Muscle of leg (tissue), 11 donors: ENCODE data around the gene TANK. TPM values are rescaled to one million over a fixed set of nuclear protein-coding genes. Genes with fewer than 3 reads are reported as not detected.

Experiments used
- DNase-seq: peaks from one replicate; pipeline ENCODE4 v3.0.0; 2013
- H3K27ac ChIP-seq: one replicate; pipeline ENCODE4 v1.5.1; 2013; ENCODE audit warnings: mild to moderate bottlenecking, low read length, control low read depth
- H3K27me3 ChIP-seq: one replicate; pipeline ENCODE4 v1.6.1; 2013; ENCODE audit warnings: low read length; ENCODE audit not compliant: control insufficient read depth, insufficient read depth
- H3K36me3 ChIP-seq: one replicate; pipeline ENCODE4 v1.6.1; 2013; ENCODE audit warnings: low read length; ENCODE audit not compliant: control insufficient read depth, insufficient read depth
- H3K4me1 ChIP-seq: one replicate; pipeline ENCODE4 v1.6.1; 2013; ENCODE audit warnings: low read length; ENCODE audit not compliant: control insufficient read depth, insufficient read depth
- H3K4me3 ChIP-seq: one replicate; pipeline ENCODE4 v1.5.1; 2013; ENCODE audit warnings: low read length, control low read depth
- H3K9me3 ChIP-seq: replicated peaks from 2 replicates; pipeline ENCODE4 v1.6.1; 2013; ENCODE audit warnings: low read depth, low read length; ENCODE audit not compliant: control insufficient read depth
- WGBS: methylation state at CpG from one replicate; pipeline ENCODE4 v1.1.5; 2013; ENCODE audit warnings: missing lambda C conversion rate; ENCODE audit not compliant: insufficient coverage; 5-methylcytosine and 5-hydroxymethylcytosine counted together
- polyA plus RNA-seq, 8 donors: library from polyadenylated mRNA; unstranded; fragments of 120-200 nt; gene quantifications; one replicate each; pipeline versions ENCODE4 v1.2.1 to v1.2.3, GENCODE V29; 2013; ENCODE audit warnings: inconsistent platforms in 1 of 8, low replicate concordance in 1 of 8; ENCODE audit not compliant: insufficient read length in 8 of 8, insufficient read depth in 1 of 8
- total RNA-seq: library from RNA; stranded (reverse); fragments of 120-200 nt; gene quantifications from one replicate; pipeline ENCODE4 v1.2.4, GENCODE V29; 2013

Gene TANK
- total and polyA plus RNA-seq, 9 donors, result 22.9 to 33.5 (median 27.0) TPM

DNA sequence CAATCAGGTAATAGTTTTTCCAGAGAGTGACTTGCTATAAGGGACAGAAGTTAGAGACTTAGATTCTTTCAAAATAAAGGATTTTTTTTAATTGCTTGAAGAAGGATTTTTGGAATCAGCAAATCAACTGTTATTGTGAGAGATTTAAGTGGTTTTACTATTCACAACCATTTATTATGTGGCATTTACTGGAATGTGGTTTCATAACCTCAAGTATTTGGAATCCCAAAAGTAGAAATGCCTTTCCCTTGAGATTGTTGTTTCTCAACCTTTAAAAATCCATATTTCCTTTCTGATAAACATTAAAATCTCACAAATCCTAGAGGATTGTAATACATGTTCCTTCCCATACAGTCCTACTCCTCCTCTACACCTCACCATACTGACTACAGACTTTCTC, 5.0 kb downstream of the TANK start:
- H3K4me1 ChIP-seq, result no peaks in the 10 kb centered on the region
- no peaks in the 10 kb centered on the region for H3K9me3 ChIP-seq
- no peaks in the 10 kb centered on the region for H3K27me3 ChIP-seq
- DNase-seq, result no peak
- H3K4me3 ChIP-seq, result no peak overlapping the region
- H3K36me3 ChIP-seq, result peaks cover 6% of the 10 kb centered on the region
- no peak overlapping the region for H3K27ac ChIP-seq

DNA sequence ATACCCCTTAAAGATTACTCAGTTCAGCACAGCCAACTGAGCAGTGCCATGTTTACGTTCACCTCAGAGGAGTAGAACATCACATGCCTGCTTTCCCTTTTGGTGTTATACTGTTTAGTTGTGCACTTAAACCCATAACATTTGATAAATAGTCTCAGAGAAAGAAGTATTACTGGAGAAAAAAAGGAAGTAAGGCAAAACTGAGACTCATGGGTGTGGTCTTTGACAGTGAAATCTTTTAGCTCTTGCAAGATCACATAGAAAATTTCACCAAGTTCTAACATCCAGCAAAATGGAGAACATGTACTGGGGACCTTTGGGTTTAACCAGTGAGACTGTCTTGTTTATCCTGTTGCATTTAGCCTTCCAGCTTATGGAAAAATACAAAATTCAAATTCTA, 5.6 kb downstream of the TANK start:
- Histone ChIP-seq H3K36me3 (peaks cover 6% of the 10 kb centered on the region), H3K4me1 (no peaks in the 10 kb centered on the region), H3K9me3 (no peaks in the 10 kb centered on the region), H3K27me3 (no peaks in the 10 kb centered on the region), H3K27ac (no peak overlapping the region), H3K4me3 (no peak overlapping the region)
- no CpG with 5 or more reads among the region's 1 CpG for WGBS
- no peak for DNase-seq

DNA sequence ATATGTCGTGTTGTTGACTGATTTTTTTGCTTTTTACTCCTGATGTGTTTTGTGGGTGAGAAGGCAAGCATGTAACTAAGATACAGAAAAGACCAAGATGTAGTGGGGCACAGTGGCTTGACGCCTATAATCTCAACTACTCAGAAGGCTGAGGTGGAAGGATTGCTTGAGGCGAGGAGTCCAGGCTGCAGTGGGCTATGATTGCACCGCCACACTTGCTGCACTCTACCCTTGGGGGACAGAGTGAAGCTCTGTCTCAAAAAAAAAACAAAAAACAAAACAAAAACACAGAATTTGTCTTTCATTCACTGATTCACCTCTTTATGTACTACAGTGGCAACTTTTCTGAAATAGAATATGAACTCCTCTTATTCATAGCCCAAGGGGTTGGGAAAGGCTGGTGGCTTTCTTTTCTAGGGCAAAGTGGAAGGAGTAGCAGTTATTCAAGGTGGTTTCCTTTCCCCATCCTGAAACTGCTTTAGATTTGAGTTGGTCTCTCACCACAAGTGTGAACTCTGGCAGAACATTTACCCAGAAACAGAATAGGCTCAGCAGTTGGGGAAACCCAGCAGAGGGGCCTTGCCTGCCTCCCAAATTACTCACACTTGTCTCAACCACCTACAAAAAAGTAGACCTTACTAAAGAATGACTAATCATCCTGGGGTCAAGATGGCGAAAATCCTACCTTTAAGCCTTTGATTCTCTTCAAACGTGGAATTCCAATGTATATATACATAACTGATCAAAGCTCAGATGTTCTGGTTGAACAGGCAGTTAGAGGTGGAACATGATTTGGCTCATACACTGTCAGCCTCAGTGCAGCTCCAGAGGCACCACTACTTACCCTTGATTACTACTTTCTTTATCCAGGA, 6.5 kb downstream of the TANK start:
- 100% methylated on average over 1 of the region's 6 CpGs for WGBS
- Histone ChIP-seq H3K36me3 (peaks cover 6% of the 10 kb centered on the region), H3K27me3 (no peaks in the 10 kb centered on the region), H3K9me3 (no peaks in the 10 kb centered on the region), H3K4me1 (no peaks in the 10 kb centered on the region), H3K27ac (no peak overlapping the region), H3K4me3 (no peak overlapping the region)
- DNase-seq, result no peak

DNA sequence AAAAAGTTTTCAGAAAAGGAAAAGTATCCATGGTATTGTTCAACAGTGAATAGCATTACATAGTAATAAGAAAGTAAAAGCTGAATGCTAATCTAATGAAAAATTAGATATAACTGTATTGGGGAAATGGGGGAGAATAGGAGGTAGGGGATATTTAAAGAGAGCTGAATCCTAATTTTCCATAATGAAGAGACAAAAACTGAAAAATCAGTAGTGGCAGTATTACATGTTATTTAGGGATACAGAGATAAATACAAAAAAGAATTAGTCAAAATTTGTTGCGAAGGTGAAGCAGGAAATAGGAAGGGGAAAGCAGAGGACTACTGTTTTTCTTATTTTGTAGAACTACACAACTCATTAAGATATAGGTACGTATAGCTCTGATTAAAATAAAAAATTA, 9.1 kb downstream of the TANK start:
- Histone ChIP-seq H3K27ac (no peak overlapping the region), H3K4me1 (no peaks in the 10 kb centered on the region), H3K4me3 (no peak overlapping the region), H3K27me3 (no peaks in the 10 kb centered on the region), H3K36me3 (peaks cover 2% of the 10 kb centered on the region), H3K9me3 (no peaks in the 10 kb centered on the region)
- no CpG with 5 or more reads among the region's 2 CpGs for WGBS
- no peak for DNase-seq

- no CpG with 5 or more reads among the region's 6 CpGs for WGBS
- no peak for DNase-seq
- H3K36me3 ChIP-seq, result peaks cover 2% of the 10 kb centered on the region
- no peaks in the 10 kb centered on the region for H3K9me3 ChIP-seq
- H3K4me3 ChIP-seq, result no peak overlapping the region
- H3K27ac ChIP-seq, result no peak overlapping the region
- no peaks in the 10 kb centered on the region for H3K4me1 ChIP-seq
- H3K27me3 ChIP-seq, result no peaks in the 10 kb centered on the region
Observed at GRCh38 chr2:161170377-161170776, 10.1 kb downstream of the TANK start.

- H3K36me3 ChIP-seq, result no peaks in the 10 kb centered on the region
Observed at GRCh38 chr2:161170958-161171932, 11.0 kb downstream of the TANK start.

GRCh38 chr2:161172901-161173540, 12.8 kb downstream of the TANK start:
- Histone ChIP-seq H3K27ac (no peak overlapping the region), H3K27me3 (no peaks in the 10 kb centered on the region), H3K4me3 (no peak overlapping the region), H3K4me1 (no peaks in the 10 kb centered on the region), H3K9me3 (no peaks in the 10 kb centered on the region), H3K36me3 (no peaks in the 10 kb centered on the region)
- 100% methylated on average over 2 of the region's 4 CpGs for WGBS
- no peak for DNase-seq

More at GRCh38 chr2:161170958-161171932, 11.0 kb downstream of the TANK start:
- WGBS, result no CpG with 5 or more reads among the region's 4 CpGs
- Histone ChIP-seq H3K4me3 (no peak overlapping the region), H3K27me3 (no peaks in the 10 kb centered on the region), H3K4me1 (no peaks in the 10 kb centered on the region), H3K9me3 (no peaks in the 10 kb centered on the region), H3K27ac (no peak overlapping the region)
- no peak for DNase-seq

DNA sequence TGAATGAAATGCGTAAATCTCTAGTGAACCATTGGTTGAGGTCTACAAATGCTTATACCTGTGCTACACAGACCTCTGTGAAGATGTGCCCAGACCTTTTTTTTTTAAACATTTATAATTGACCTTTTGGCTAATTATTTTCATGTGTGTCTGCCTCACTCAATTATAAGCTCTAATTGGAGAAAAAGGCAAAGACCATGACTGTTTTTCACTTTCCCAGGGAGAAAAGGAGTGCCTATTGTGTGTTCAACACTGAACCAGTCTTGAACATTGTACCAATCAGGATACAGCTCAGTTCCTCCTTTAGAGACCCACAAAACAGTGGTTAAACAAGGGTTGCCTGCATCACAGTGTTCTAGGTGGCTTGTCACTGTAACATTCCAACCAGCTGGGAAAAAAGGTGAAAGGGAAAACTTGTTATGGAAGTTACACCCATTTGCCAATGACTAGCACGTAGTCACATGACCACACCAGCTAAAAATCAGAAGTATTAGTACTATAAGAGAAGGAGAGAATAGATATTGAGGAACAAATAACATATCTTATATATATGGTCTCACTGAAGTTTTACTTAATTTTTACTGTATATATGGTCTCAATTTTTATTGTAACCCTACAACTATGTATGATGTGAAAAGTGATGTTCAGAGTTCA, 13.4 kb downstream of the TANK start:
- Histone ChIP-seq H3K9me3 (no peaks in the 10 kb centered on the region), H3K4me1 (no peaks in the 10 kb centered on the region), H3K36me3 (no peaks in the 10 kb centered on the region), H3K27me3 (no peaks in the 10 kb centered on the region), H3K27ac (no peak overlapping the region), H3K4me3 (no peak overlapping the region)
- WGBS, result no CpG with 5 or more reads among the region's 2 CpGs
- DNase-seq, result no peak

GRCh38 chr2:161177969-161178368, 17.7 kb downstream of the TANK start:
- no peak overlapping the region for H3K4me3 ChIP-seq
- H3K36me3 ChIP-seq, result peaks cover 18% of the 10 kb centered on the region
- WGBS, result no CpG with 5 or more reads among the region's 1 CpG

More at GRCh38 chr2:161177969-161178368, 17.7 kb downstream of the TANK start:
- no peaks in the 10 kb centered on the region for H3K27me3 ChIP-seq
- H3K9me3 ChIP-seq, result no peaks in the 10 kb centered on the region
- no peak overlapping the region for H3K27ac ChIP-seq
- no peak for DNase-seq
- H3K4me1 ChIP-seq, result no peaks in the 10 kb centered on the region
